K562 (cell line): ENCODE results near the gene TCEANC. TPM values are rescaled to one million over a fixed set of nuclear protein-coding genes. Genes with fewer than 3 reads are reported as not detected.

Source experiments
- ATAC-seq: fragments of 200-7000 bp; cut with Tn5 transposase; 3 replicates; pipeline ENCODE4 v1.9.1; 2020; ENCODE audit warnings: moderate library complexity
- BruUV-seq: library from RNA; stranded (reverse); fragments of 400-500 nt; replicated peaks from 2 replicates; lab custom pipeline; 2021; lab: Mats Ljungman, UMichigan
- CTCF ChIA-PET: fragments of 300-600 bp; formaldehyde crosslinking; extraction: SDS; loops from one replicate; lab custom pipeline; 2021; ENCODE audit warnings: low intra/inter-chr PET ratio; lab: Yijun Ruan, JAX
- POLR2A ChIA-PET: fragments of 300-600, 350-650 bp; sonication (Branson Sonifier 250); formaldehyde crosslinking; extraction: SDS; loops from one replicate; lab custom pipeline; 2021; ENCODE audit warnings: antibody characterized with exemption, inconsistent platforms; lab: Yijun Ruan, JAX
- DNase-seq, 4 experiments: peaks; one replicate each; pipeline versions ENCODE4 v3.0.0 to v3.0.0-alpha.2; 2011 to 2018; ENCODE audit warnings: low spot score in 3 of 4, mixed read lengths in 3 of 4; ENCODE audit errors: extremely low read depth in 1 of 4
- FAIRE-seq: peaks from 2 replicates; lab custom pipeline; 2011; peaks lifted over from hg19 to GRCh38; lab: Jason Lieb, UNC
- H2AFZ ChIP-seq: 2 replicates; pipeline ENCODE4 v1.6.0; 2011; ENCODE audit warnings: low read depth, low read length, control low read depth, inconsistent platforms
- H3K27ac ChIP-seq: fragments of 200-600 bp; 3 replicates; pipeline ENCODE4 v1.8.0; 2011; ENCODE audit warnings: low read depth, mild to moderate bottlenecking, control low read depth, inconsistent platforms, low read length, moderate library complexity, mixed read lengths; ENCODE audit errors: extremely low read depth
- H3K27me3 ChIP-seq, 2 experiments: fragments of 300-600 bp in 1 of 2; 2 replicates in 1 of 2; 3 replicates in 1 of 2; pipeline versions ENCODE4 v1.6.0 to v1.8.0; 2011; ENCODE audit warnings: inconsistent platforms in 2 of 2, low read length in 2 of 2, mild to moderate bottlenecking in 1 of 2, mixed read lengths in 1 of 2, moderate library complexity in 1 of 2; ENCODE audit not compliant: control insufficient read depth in 2 of 2, insufficient read depth in 2 of 2
- H3K36me3 ChIP-seq: fragments of 300-600 bp; 3 replicates; pipeline ENCODE4 v1.8.0; 2011; ENCODE audit warnings: mild to moderate bottlenecking, low read length, inconsistent platforms; ENCODE audit not compliant: control insufficient read depth, insufficient read depth
- H3K4me1 ChIP-seq, 2 experiments: fragments of 200-600 bp in 1 of 2; replicated peaks in 1 of 2; 2 replicates in 1 of 2; 3 replicates in 1 of 2; pipeline versions ENCODE4 v1.5.1 to v1.8.0; 2011; ENCODE audit warnings: inconsistent platforms in 2 of 2, low read length in 2 of 2, mild to moderate bottlenecking in 1 of 2, mixed read lengths in 1 of 2, moderate library complexity in 1 of 2; ENCODE audit not compliant: control insufficient read depth in 2 of 2, insufficient read depth in 2 of 2
- H3K4me2 ChIP-seq: 2 replicates; pipeline ENCODE4 v1.6.1; 2011; ENCODE audit warnings: low read length, control low read depth, inconsistent platforms, mixed read lengths; ENCODE audit not compliant: insufficient read depth
- H3K4me3 ChIP-seq: fragments of 200-600 bp; sonication (generic), shearing (Covaris generic); 2 replicates; pipeline ENCODE4 v1.5.1; 2016; ENCODE audit warnings: control low read depth, inconsistent platforms
- H3K79me2 ChIP-seq: fragments of 200-600 bp; 3 replicates; pipeline ENCODE4 v1.8.0; 2011; ENCODE audit warnings: low read length, inconsistent platforms; ENCODE audit not compliant: control insufficient read depth, insufficient read depth
- H3K9ac ChIP-seq, 2 experiments: 2 replicates each; pipeline versions ENCODE4 v1.6.0 to v1.6.1; 2011; ENCODE audit warnings: low read depth in 2 of 2, low read length in 2 of 2, control low read depth in 1 of 2, inconsistent platforms in 1 of 2, mild to moderate bottlenecking in 1 of 2, mixed read lengths in 1 of 2; ENCODE audit not compliant: insufficient read depth in 1 of 2
- H3K9me1 ChIP-seq: one replicate; pipeline ENCODE4 v1.6.0; 2011; ENCODE audit warnings: inconsistent platforms, mild to moderate bottlenecking, low read length, moderate library complexity; ENCODE audit not compliant: control insufficient read depth, insufficient read depth
- H3K9me3 ChIP-seq: replicated peaks from 2 replicates; pipeline ENCODE4 v1.5.1; 2011; ENCODE audit warnings: low read depth, low read length, inconsistent platforms; ENCODE audit not compliant: control insufficient read depth, insufficient read depth
- H4K20me1 ChIP-seq: replicated peaks from 2 replicates; pipeline ENCODE4 v1.6.1; 2011; ENCODE audit warnings: low read length, inconsistent platforms, mixed read lengths; ENCODE audit not compliant: control insufficient read depth, insufficient read depth
- EGR1 ChIP-seq: fragments of 450-650 bp; conservative IDR thresholded peaks from 2 replicates; pipeline ENCODE4 v1.6.1; 2017; ENCODE audit warnings: mild to moderate bottlenecking
- ELF1 ChIP-seq: fragments of 200-800 bp; sonication (Bioruptor generic); IDR thresholded peaks from 2 replicates; pipeline ENCODE4 v1.6.1; 2016; ENCODE audit warnings: missing genetic modification characterization, missing compliant biosample characterization
- HIVEP1 ChIP-seq: fragments of 250-450 bp; sonication (Bioruptor Pico); IDR thresholded peaks from 2 replicates; pipeline ENCODE4 v1.4.0; 2020; ENCODE audit warnings: mild to moderate bottlenecking
- MLLT1 ChIP-seq, 2 experiments: fragments of 450-650 bp; IDR thresholded peaks; 2 replicates each; pipeline ENCODE4 v1.6.1; 2016
- PCBP2 ChIP-seq: fragments of 200-400 bp; formaldehyde crosslinking; IDR thresholded peaks from 2 replicates; pipeline ENCODE4 v1.6.1; 2018; ENCODE audit warnings: low read length, low read depth, mild to moderate bottlenecking, moderate library complexity; ENCODE audit not compliant: poor library complexity, severe bottlenecking
- RAD21 ChIP-seq, 2 experiments: fragments of 250-450 bp in 1 of 2; fragments of 450-650 bp in 1 of 2; sonication (Bioruptor Pico) in 1 of 2; formaldehyde crosslinking in 1 of 2; IDR thresholded peaks in 1 of 2; conservative IDR thresholded peaks in 1 of 2; 2 replicates each; pipeline versions ENCODE4 v1.4.0 to v1.8.0; 2020 to 2022; ENCODE audit warnings: mild to moderate bottlenecking in 2 of 2, moderate library complexity in 1 of 2
- STAT5A ChIP-seq: IDR thresholded peaks from 2 replicates; pipeline ENCODE4 v1.6.1; 2012; ENCODE audit warnings: low read length, inconsistent platforms, borderline replicate concordance
- TEAD4 ChIP-seq, 2 experiments: sonication (generic) in 1 of 2; formaldehyde crosslinking in 1 of 2; IDR thresholded peaks; 2 replicates each; pipeline versions ENCODE4 v1.6.1 to v1.8.0; 2012 to 2022; ENCODE audit warnings: borderline replicate concordance in 1 of 2, inconsistent platforms in 1 of 2, low read length in 1 of 2, mild to moderate bottlenecking in 1 of 2, missing genetic modification reagents in 1 of 2
- TSHZ1 ChIP-seq: fragments of 250-450 bp; sonication (Bioruptor Pico); IDR thresholded peaks from 2 replicates; pipeline ENCODE4 v1.4.0; 2020; ENCODE audit warnings: mild to moderate bottlenecking, moderate library complexity
- ZNF134 ChIP-seq: fragments of 250-450 bp; sonication (Bioruptor Pico); conservative IDR thresholded peaks from 2 replicates; pipeline ENCODE4 v1.4.0; 2020
- WGBS: fragments of 100-300 bp; shearing (Covaris generic); methylation state at CpG from one replicate; pipeline ENCODE4 v1.1.6; 2016; ENCODE audit warnings: low coverage, mixed read lengths; ENCODE audit not compliant: insufficient coverage; ENCODE audit errors: missing lambda C conversion rate; 5-methylcytosine and 5-hydroxymethylcytosine counted together
- in situ Hi-C: fragments of 300-500 bp; cut with MboI; formaldehyde crosslinking; loops from 4 replicates; pipeline ENCODE4 v1.15.0; 2018; ENCODE audit warnings: inconsistent platforms, mixed read lengths
- intact Hi-C: fragments of 100-400 bp; cut with micrococcal nuclease; formaldehyde crosslinking; loops from 2 replicates; pipeline ENCODE4 v1.14.2; 2022
- polyA plus RNA-seq, 8 experiments: library from polyadenylated mRNA; depleted of rRNA in 4 of 8; stranded (reverse) in 5 of 8; unstranded in 3 of 8; fragments of >200 nt; fragmentation: Nextera tagmentation in 2 of 8; fragmentation: Illumina TruSeq in 1 of 8; extraction: Ambion mirVana in 2 of 8; extraction: Trizol in 1 of 8; gene quantifications; 2 replicates each; pipeline versions ENCODE4 v1.2.1 to v1.2.3, GENCODE V29; 2011 to 2014; ENCODE audit warnings: inconsistent platforms in 1 of 8, missing spikeins in 1 of 8
- total RNA-seq, 7 experiments: library from RNA; depleted of rRNA in 6 of 7; stranded (reverse); fragments of >200 nt in 6 of 7; fragmentation: Illumina TruSeq in 2 of 7; extraction: Trizol in 2 of 7; gene quantifications; 2 replicates each; pipeline versions ENCODE4 v1.2.1 to v1.2.3, GENCODE V29; 2011 to 2021; ENCODE audit warnings: low replicate concordance in 1 of 7
- TF ChIP-seq, protein P1 (sequence below): fragments of 450-650 bp; conservative IDR thresholded peaks from 2 replicates; pipeline ENCODE4 v1.6.1; 2016; ENCODE audit warnings: missing genetic modification characterization, low read depth, mild to moderate bottlenecking, missing compliant biosample characterization, moderate library complexity

Gene TCEANC
- total and polyA plus RNA-seq, 9 of the 15 experiments (the other 6 are each of a cell fraction or from before 2014, with no cell fraction given): 1.2 to 2.8 (median 2.0) TPM

DNA sequence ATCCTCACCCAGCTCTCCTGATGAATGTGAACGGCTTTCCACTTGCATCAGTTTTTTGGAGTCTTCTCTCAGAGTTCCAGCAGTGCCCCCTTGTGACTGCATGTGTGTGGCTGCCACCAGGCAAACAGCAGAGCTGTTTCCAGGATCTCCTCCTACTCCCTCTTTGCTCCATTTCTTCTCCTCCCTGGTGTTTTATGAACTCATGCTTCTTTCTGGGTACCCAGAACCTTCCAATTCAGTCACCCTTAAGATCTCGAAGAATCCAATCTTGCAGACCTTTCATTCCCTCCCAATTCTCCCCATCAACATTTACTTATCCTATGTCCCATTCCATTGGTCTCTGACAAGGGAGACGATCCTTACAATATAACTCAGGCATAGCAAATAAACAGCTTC is 6.8 kb upstream of the TCEANC start (continued):
- TF ChIP-seq MLLT1 (IDR thresholded peaks at IDR 0.05): 0 out of 4 replicates have a peak, but pooled peaks of 1 of the 2 experiments have one; percentile 36
- TF ChIP-seq TEAD4 (IDR thresholded peaks at IDR 0.05; ENCODE audit: low read length): no peak
- TF ChIP-seq TEAD4 (CRISPR knock-in tag; IDR thresholded peaks at IDR 0.05; ENCODE audit: borderline replicate concordance): no peak
- no peak for TF ChIP-seq HIVEP1 (CRISPR knock-in tag)
- peak; percentile 69 to 81 for TF ChIP-seq RAD21 (CRISPR knock-in tag; conservative IDR thresholded peaks at IDR 0.05 in 1 of 2, IDR thresholded peaks at IDR 0.05 in 1 of 2)
- TF ChIP-seq STAT5A: no peak

DNA sequence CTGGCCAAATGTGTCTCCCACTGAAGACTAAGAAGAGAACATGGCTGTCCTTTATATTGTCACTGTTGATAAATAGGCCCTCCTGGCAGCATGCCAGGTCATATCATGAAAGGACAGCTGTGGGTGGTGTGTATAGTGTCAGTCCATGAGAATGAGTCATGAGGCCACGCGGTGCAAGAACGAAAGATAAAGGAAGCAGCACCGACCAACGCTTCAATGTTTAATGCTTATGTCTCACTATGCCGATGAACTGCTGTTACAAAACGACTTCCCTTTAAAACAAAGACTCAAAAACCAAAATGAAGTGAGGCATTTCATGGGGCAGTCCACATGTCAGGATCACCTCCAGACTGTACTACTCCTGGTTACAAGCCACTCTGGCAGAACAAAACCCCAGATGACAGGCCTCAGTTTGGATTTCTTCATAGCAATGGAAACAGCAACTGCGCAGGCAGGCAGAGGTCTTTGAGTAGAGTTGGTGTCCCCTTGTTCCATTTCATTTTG is 5.2 kb upstream of the TCEANC start:
- Histone ChIP-seq H3K27me3 (no peaks in the 10 kb centered on the region), H3K27ac (peak overlapping the region; percentile 100), H4K20me1 (no peaks in the 10 kb centered on the region), H3K9me1 (no peaks in the 10 kb centered on the region), H3K4me2 (peak overlapping the region; percentile 68), H3K9ac (peak overlapping the region; percentile 47 to 84; a peak in 3 of 4 replicates), H3K9me3 (peaks cover 9% of the 10 kb centered on the region), H3K36me3 (no peaks in the 10 kb centered on the region), H3K4me1 (peaks cover 13 to 54% of the 10 kb centered on the region in 2 experiments; a peak in 4 of 5 replicates), H2AFZ (peak overlapping the region; percentile 91), H3K79me2 (no peaks in the 10 kb centered on the region), H3K4me3 (no peak overlapping the region)
- ATAC-seq (peak; percentile 84), DNase-seq (peak; percentile 72 to 99 (median 78)), FAIRE-seq (peak; percentile 98)
- intact Hi-C loops: loop anchor here (1.0 to 10.0 kb wide), 4 partner anchors 75 to 855 kb away; partner anchors contain the start of genes GEMIN8 and PRPS2
- POLR2A ChIA-PET: no interaction called here
- in situ Hi-C loops: no loop called here
- 3% methylated on average over 8 of the region's 8 CpGs for whole genome bisulfite sequencing
- CTCF ChIA-PET: no interaction called here
- BruUV-seq: no TSS peak
- TF ChIP-seq ELF1 (tag) (peak; percentile 41), MLLT1 (IDR thresholded peaks at IDR 0.05) (0 out of 4 replicates have a peak, but pooled peaks of 1 of the 2 experiments have one; percentile 35), ZNF134 (CRISPR knock-in tag) (0 out of 2 replicates have a peak, but pooled peaks have one; percentile 19), EGR1 (no peak; the same call in 1 of the 2 replicates), PCBP2 (no peak), TSHZ1 (CRISPR knock-in tag) (no peak)
- TF ChIP-seq, protein P1, sequence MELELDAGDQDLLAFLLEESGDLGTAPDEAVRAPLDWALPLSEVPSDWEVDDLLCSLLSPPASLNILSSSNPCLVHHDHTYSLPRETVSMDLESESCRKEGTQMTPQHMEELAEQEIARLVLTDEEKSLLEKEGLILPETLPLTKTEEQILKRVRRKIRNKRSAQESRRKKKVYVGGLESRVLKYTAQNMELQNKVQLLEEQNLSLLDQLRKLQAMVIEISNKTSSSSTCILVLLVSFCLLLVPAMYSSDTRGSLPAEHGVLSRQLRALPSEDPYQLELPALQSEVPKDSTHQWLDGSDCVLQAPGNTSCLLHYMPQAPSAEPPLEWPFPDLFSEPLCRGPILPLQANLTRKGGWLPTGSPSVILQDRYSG (tag): peak; percentile 87; the same call in 1 of the 2 replicates
